Measurements from ENCODE around the gene LMOD2. TPM values are rescaled to one million over a fixed set of nuclear protein-coding genes. Genes with fewer than 3 reads are reported as not detected.

LMOD2 gene
- total RNA-seq, 1 donor from 2014 or later: not detected

GRCh38 chr7:123625254-123625653 lies 30.4 kb upstream of the LMOD2 start:
- Mint-ChIP-seq H3K4me1 (ENCODE audit: low read depth) (no peaks in the 10 kb centered on the region), H3K4me3 (ENCODE audit: unreplicated experiment) (no peak overlapping the region), H3K36me3 (ENCODE audit: low read depth) (no peaks in the 10 kb centered on the region), H3K27me3 (ENCODE audit: low read depth) (no peaks in the 10 kb centered on the region), H3K27ac (ENCODE audit: unreplicated experiment) (no peak overlapping the region), H3K9me3 (ENCODE audit: low read depth) (no peaks in the 10 kb centered on the region)
- no peak for DNase-seq (ENCODE audit: low spot score)
- TF ChIP-seq CTCF (IDR thresholded peaks at IDR 0.05): no peak

GRCh38 chr7:123627851-123628250 lies 27.8 kb upstream of the LMOD2 start:
- Mint-ChIP-seq H3K36me3 (ENCODE audit: low read depth) (no peaks in the 10 kb centered on the region), H3K9me3 (ENCODE audit: low read depth) (no peaks in the 10 kb centered on the region), H3K4me1 (ENCODE audit: low read depth) (no peaks in the 10 kb centered on the region), H3K4me3 (ENCODE audit: unreplicated experiment) (no peak overlapping the region), H3K27ac (ENCODE audit: unreplicated experiment) (no peak overlapping the region), H3K27me3 (ENCODE audit: low read depth) (no peaks in the 10 kb centered on the region)
- no peak for DNase-seq (ENCODE audit: low spot score)
- no peak for TF ChIP-seq CTCF (IDR thresholded peaks at IDR 0.05)

- Mint-ChIP-seq H3K4me1 (ENCODE audit: low read depth) (peaks cover 6% of the 10 kb centered on the region), H3K36me3 (ENCODE audit: low read depth) (no peaks in the 10 kb centered on the region), H3K27me3 (ENCODE audit: low read depth) (no peaks in the 10 kb centered on the region), H3K27ac (ENCODE audit: unreplicated experiment) (no peak overlapping the region), H3K4me3 (ENCODE audit: unreplicated experiment) (no peak overlapping the region), H3K9me3 (ENCODE audit: low read depth) (no peaks in the 10 kb centered on the region)
- TF ChIP-seq CTCF (IDR thresholded peaks at IDR 0.05): no peak
- DNase-seq (ENCODE audit: low spot score): no peak
Measured at GRCh38 chr7:123628829-123629228, 26.8 kb upstream of the LMOD2 start.

- TF ChIP-seq CTCF (IDR thresholded peaks at IDR 0.05): no peak
- Mint-ChIP-seq H3K9me3 (ENCODE audit: low read depth) (no peaks in the 10 kb centered on the region), H3K4me3 (ENCODE audit: unreplicated experiment) (no peak overlapping the region)
Measured at GRCh38 chr7:123629281-123629680, 26.4 kb upstream of the LMOD2 start.

GRCh38 chr7:123632808-123633207 lies 22.9 kb upstream of the LMOD2 start:
- no peak for TF ChIP-seq CTCF (IDR thresholded peaks at IDR 0.05)
- no peaks in the 10 kb centered on the region for H3K36me3 Mint-ChIP-seq (ENCODE audit: low read depth)
- DNase-seq (ENCODE audit: low spot score): no peak
- H3K27ac Mint-ChIP-seq (ENCODE audit: unreplicated experiment): no peak overlapping the region
- H3K27me3 Mint-ChIP-seq (ENCODE audit: low read depth): no peaks in the 10 kb centered on the region
- H3K4me1 Mint-ChIP-seq (ENCODE audit: low read depth): peaks cover 10% of the 10 kb centered on the region
- H3K4me3 Mint-ChIP-seq (ENCODE audit: unreplicated experiment): no peak overlapping the region
- no peaks in the 10 kb centered on the region for H3K9me3 Mint-ChIP-seq (ENCODE audit: low read depth)

More at GRCh38 chr7:123629281-123629680, 26.4 kb upstream of the LMOD2 start:
- Mint-ChIP-seq H3K4me1 (ENCODE audit: low read depth) (peaks cover 10% of the 10 kb centered on the region), H3K36me3 (ENCODE audit: low read depth) (no peaks in the 10 kb centered on the region), H3K27ac (ENCODE audit: unreplicated experiment) (no peak overlapping the region), H3K27me3 (ENCODE audit: low read depth) (no peaks in the 10 kb centered on the region)
- no peak for DNase-seq (ENCODE audit: low spot score)
